HL-60 (cell line): ENCODE results near the gene RHBDF2.

Experiments
- DNase-seq, 2 experiments: peaks; one replicate each; pipeline ENCODE4 v3.0.0-alpha.2; 2010 to 2020; ENCODE audit warnings: low read depth in 1 of 2, low spot score in 1 of 2
- H3K27ac ChIP-seq: fragments of 250-450 bp; sonication (Bioruptor Pico); replicated peaks from 2 replicates; pipeline ENCODE4 v1.5.1; 2020; ENCODE audit warnings: mild to moderate bottlenecking, moderate library complexity
- H3K27me3 ChIP-seq: fragments of 250-450 bp; sonication (Bioruptor Pico); 2 replicates; pipeline ENCODE4 v1.5.1; 2021; ENCODE audit warnings: mild to moderate bottlenecking, moderate library complexity; ENCODE audit not compliant: insufficient read depth, poor library complexity, severe bottlenecking
- H3K4me3 ChIP-seq: replicated peaks from 2 replicates; pipeline ENCODE4 v1.5.1; 2011; ENCODE audit warnings: mild to moderate bottlenecking, control low read depth, low read length; ENCODE audit not compliant: insufficient read depth
- CTCF ChIP-seq: IDR thresholded peaks from one replicate; pipeline ENCODE4 v1.5.1; 2011; ENCODE audit warnings: low read length, control low read depth, inconsistent platforms; ENCODE audit not compliant: insufficient read depth
- GABPA ChIP-seq: IDR thresholded peaks from 2 replicates; pipeline ENCODE4 v1.6.1; 2012; ENCODE audit warnings: low read depth
- POLR2AphosphoS5 ChIP-seq: IDR thresholded peaks from 2 replicates; pipeline ENCODE4 v1.6.1; 2012; ENCODE audit warnings: low read depth
- REST ChIP-seq: IDR thresholded peaks from 2 replicates; pipeline ENCODE4 v1.6.1; 2012; ENCODE audit warnings: low read depth; ENCODE audit not compliant: insufficient replicate concordance
- SPI1 ChIP-seq: IDR thresholded peaks from 2 replicates; pipeline ENCODE4 v1.6.1; 2012; ENCODE audit warnings: low read depth, mild to moderate bottlenecking, borderline replicate concordance

Gene RHBDF2

GRCh38 chr17:76498876-76499251 is 2.4 kb downstream of the RHBDF2 start:
- Histone ChIP-seq H3K27ac (no peak overlapping the region), H3K4me3 (no peak overlapping the region), H3K27me3 (no peaks in the 10 kb centered on the region)
- DNase-seq = no peak
- no peak for TF ChIP-seq CTCF
- TF ChIP-seq REST = no peak
- TF ChIP-seq SPI1 = no peak
- no peak for TF ChIP-seq GABPA
- TF ChIP-seq POLR2AphosphoS5 = no peak

GRCh38 chr17:76497979-76498875 is 3.0 kb downstream of the RHBDF2 start:
- Histone ChIP-seq H3K27ac (no peak overlapping the region), H3K27me3 (no peaks in the 10 kb centered on the region), H3K4me3 (no peak overlapping the region)
- no peak for DNase-seq
- TF ChIP-seq SPI1 (no peak), GABPA (no peak)

- no peak overlapping the region for H3K27ac ChIP-seq
- DNase-seq = no peak
- no peaks in the 10 kb centered on the region for H3K27me3 ChIP-seq
- TF ChIP-seq POLR2AphosphoS5 (no peak), REST (no peak), GABPA (no peak), SPI1 (no peak)
- no peak overlapping the region for H3K4me3 ChIP-seq
Observed at GRCh38 chr17:76497699-76497978, 3.6 kb downstream of the RHBDF2 start.

GRCh38 chr17:76496464-76496863 is 4.8 kb downstream of the RHBDF2 start:
- Histone ChIP-seq H3K27ac (no peak overlapping the region), H3K4me3 (no peak overlapping the region), H3K27me3 (no peaks in the 10 kb centered on the region)
- no peak for TF ChIP-seq REST
- no peak for TF ChIP-seq CTCF
- no peak for TF ChIP-seq SPI1
- TF ChIP-seq GABPA = no peak
- no peak for TF ChIP-seq POLR2AphosphoS5
- no peak for DNase-seq
